Neutrophil (primary cell): ENCODE measurements around the gene ZBTB43.

Experiments used
- H3K27ac ChIP-seq: fragments of 200-600 bp; sonication (generic); 2 replicates; pipeline ENCODE4 v1.5.1; 2016; ENCODE audit warnings: mild to moderate bottlenecking, moderate library complexity
- H3K27me3 ChIP-seq: fragments of 200-600 bp; sonication (generic); 2 replicates; pipeline ENCODE4 v1.6.0; 2016; ENCODE audit warnings: mild to moderate bottlenecking
- H3K36me3 ChIP-seq: fragments of 200-600 bp; sonication (generic); 2 replicates; pipeline ENCODE4 v1.5.1; 2017
- H3K4me1 ChIP-seq, 2 experiments: fragments of 200-600 bp in 1 of 2; sonication (generic) in 1 of 2; 1 replicate in 1 of 2; 2 replicates in 1 of 2; pipeline versions ENCODE4 v1.5.1 to v1.6.1; 2013 to 2016; ENCODE audit warnings: low read depth in 1 of 2, low read length in 1 of 2, mild to moderate bottlenecking in 1 of 2, moderate library complexity in 1 of 2; ENCODE audit not compliant: control insufficient read depth in 1 of 2, insufficient read depth in 1 of 2
- H3K4me3 ChIP-seq, 2 experiments: fragments of 200-600 bp in 1 of 2; sonication (generic) in 1 of 2; 1 replicate in 1 of 2; 2 replicates in 1 of 2; pipeline ENCODE4 v1.5.1; 2013 to 2016; ENCODE audit warnings: low read depth in 1 of 2, low read length in 1 of 2, mild to moderate bottlenecking in 1 of 2, moderate library complexity in 1 of 2
- H3K9me3 ChIP-seq: fragments of 200-600 bp; sonication (generic); 2 replicates; pipeline ENCODE4 v1.5.1; 2016
- CTCF ChIP-seq: fragments of 200-600 bp; sonication (generic); IDR thresholded peaks from 2 replicates; pipeline ENCODE4 v1.5.1; 2016; ENCODE audit warnings: antibody characterized with exemption

Gene ZBTB43

GRCh38 chr9:126849591-126850225 lies 44.9 kb downstream of the ZBTB43 start:
- no peak overlapping the region for H3K4me3 ChIP-seq
- no peak for TF ChIP-seq CTCF
- H3K27ac ChIP-seq, result no peak overlapping the region
- H3K4me1 ChIP-seq, result no peaks in the 10 kb centered on the region
- no peaks in the 10 kb centered on the region for H3K9me3 ChIP-seq
- H3K36me3 ChIP-seq, result no peaks in the 10 kb centered on the region
- H3K27me3 ChIP-seq, result peaks cover 32% of the 10 kb centered on the region

- Histone ChIP-seq H3K9me3 (no peaks in the 10 kb centered on the region), H3K36me3 (no peaks in the 10 kb centered on the region), H3K27ac (no peak overlapping the region), H3K4me3 (no peak overlapping the region), H3K27me3 (peaks cover 32% of the 10 kb centered on the region), H3K4me1 (no peaks in the 10 kb centered on the region)
- TF ChIP-seq CTCF, result no peak
Measured at GRCh38 chr9:126851286-126851880, 46.5 kb downstream of the ZBTB43 start.

GRCh38 chr9:126852086-126852688 lies 47.3 kb downstream of the ZBTB43 start:
- Histone ChIP-seq H3K4me3 (no peak overlapping the region), H3K27ac (no peak overlapping the region), H3K36me3 (no peaks in the 10 kb centered on the region), H3K27me3 (peaks cover 32% of the 10 kb centered on the region), H3K4me1 (no peaks in the 10 kb centered on the region), H3K9me3 (no peaks in the 10 kb centered on the region)
- no peak for TF ChIP-seq CTCF

GRCh38 chr9:126853667-126854066 lies 48.8 kb downstream of the ZBTB43 start:
- H3K4me3 ChIP-seq, result no peak overlapping the region
- no peaks in the 10 kb centered on the region for H3K4me1 ChIP-seq
- H3K9me3 ChIP-seq, result no peaks in the 10 kb centered on the region
- peaks cover 32% of the 10 kb centered on the region for H3K27me3 ChIP-seq
- H3K27ac ChIP-seq, result no peak overlapping the region
- H3K36me3 ChIP-seq, result no peaks in the 10 kb centered on the region
- no peak for TF ChIP-seq CTCF

- peaks cover 3 to 5% of the 10 kb centered on the region in 2 experiments for H3K4me1 ChIP-seq
- no peaks in the 10 kb centered on the region for H3K36me3 ChIP-seq
- no peak for TF ChIP-seq CTCF
- H3K4me3 ChIP-seq, result no peak overlapping the region
- no peaks in the 10 kb centered on the region for H3K9me3 ChIP-seq
- H3K27ac ChIP-seq, result no peak overlapping the region
- peaks cover 25% of the 10 kb centered on the region for H3K27me3 ChIP-seq
Measured at GRCh38 chr9:126854734-126855133, 49.9 kb downstream of the ZBTB43 start.
